Nephron progenitor cell (in vitro differentiated cells): Measurements from ENCODE around the gene SLC15A3.
"Not testable (repeated sequence)": the region's sequence is repeated elsewhere in the genome, so short reads cannot be mapped to it uniquely, and the experiment has no call there.

Source experiments
- DNase-seq: peaks from one replicate; pipeline ENCODE4 v3.0.0; 2021
- H3K27ac Mint-ChIP-seq: 2 replicates; pipeline ENCODE4 v1.8.0; 2021; ENCODE audit warnings: mild to moderate bottlenecking, moderate library complexity, mixed read lengths
- H3K27me3 Mint-ChIP-seq: 2 replicates; pipeline ENCODE4 v1.8.0; 2021; ENCODE audit warnings: mild to moderate bottlenecking, low read depth, mixed read lengths; ENCODE audit not compliant: poor library complexity
- H3K36me3 Mint-ChIP-seq: 2 replicates; pipeline ENCODE4 v1.8.0; 2021; ENCODE audit warnings: low read depth, mixed read lengths
- H3K4me1 Mint-ChIP-seq: 2 replicates; pipeline ENCODE4 v1.8.0; 2021; ENCODE audit warnings: mixed read lengths
- H3K4me3 Mint-ChIP-seq: 2 replicates; pipeline ENCODE4 v1.8.0; 2021; ENCODE audit warnings: mild to moderate bottlenecking, moderate library complexity, mixed read lengths
- H3K9me3 Mint-ChIP-seq: 2 replicates; pipeline ENCODE4 v1.8.0; 2021; ENCODE audit warnings: mild to moderate bottlenecking, moderate library complexity, mixed read lengths
- CTCF ChIP-seq: fragments of 200-600 bp; sonication (generic); IDR thresholded peaks from 2 replicates; pipeline ENCODE4 v1.5.0; 2021; ENCODE audit warnings: antibody characterized with exemption

Gene SLC15A3

GRCh38 chr11:60978546-60979380 lies 26.8 kb upstream of the SLC15A3 start:
- no peaks in the 10 kb centered on the region for H3K9me3 Mint-ChIP-seq
- H3K27me3 Mint-ChIP-seq: peaks cover 8% of the 10 kb centered on the region
- H3K4me3 Mint-ChIP-seq: no peak overlapping the region
- H3K4me1 Mint-ChIP-seq: peaks cover 33% of the 10 kb centered on the region
- H3K27ac Mint-ChIP-seq: no peak overlapping the region
- TF ChIP-seq CTCF: no peak
- H3K36me3 Mint-ChIP-seq: no peaks in the 10 kb centered on the region
- no peak for DNase-seq

GRCh38 chr11:60977836-60978235 lies 25.9 kb upstream of the SLC15A3 start:
- Mint-ChIP-seq H3K4me1 (peaks cover 26% of the 10 kb centered on the region), H3K4me3 (no peak overlapping the region), H3K27ac (no peak overlapping the region), H3K36me3 (no peaks in the 10 kb centered on the region), H3K9me3 (no peaks in the 10 kb centered on the region), H3K27me3 (peaks cover 3% of the 10 kb centered on the region)
- no peak for TF ChIP-seq CTCF
- DNase-seq: no peak

GRCh38 chr11:60977224-60977623 lies 25.2 kb upstream of the SLC15A3 start:
- DNase-seq: no peak
- Mint-ChIP-seq H3K36me3 (no peaks in the 10 kb centered on the region), H3K27ac (no peak overlapping the region), H3K27me3 (peaks cover 6% of the 10 kb centered on the region), H3K4me3 (no peak overlapping the region), H3K9me3 (no peaks in the 10 kb centered on the region), H3K4me1 (peaks cover 20% of the 10 kb centered on the region)
- no peak for TF ChIP-seq CTCF

- H3K4me3 Mint-ChIP-seq: no peak overlapping the region
- DNase-seq: no peak
- no peak overlapping the region for H3K27ac Mint-ChIP-seq
Measured at GRCh38 chr11:60974726-60975125, 22.8 kb upstream of the SLC15A3 start.

GRCh38 chr11:60974316-60974715 lies 22.3 kb upstream of the SLC15A3 start:
- Mint-ChIP-seq H3K9me3 (peaks cover 11% of the 10 kb centered on the region), H3K4me1 (peaks cover 21% of the 10 kb centered on the region)
- not testable (repeated sequence) for H3K36me3 Mint-ChIP-seq, DNase-seq, H3K4me3 Mint-ChIP-seq, H3K27ac Mint-ChIP-seq, H3K27me3 Mint-ChIP-seq

More at GRCh38 chr11:60974726-60975125, 22.8 kb upstream of the SLC15A3 start:
- TF ChIP-seq CTCF: no peak
- peaks cover 7% of the 10 kb centered on the region for H3K9me3 Mint-ChIP-seq
- peaks cover 4% of the 10 kb centered on the region for H3K27me3 Mint-ChIP-seq
- H3K4me1 Mint-ChIP-seq: peaks cover 21% of the 10 kb centered on the region
- peaks cover under 1% of the 10 kb centered on the region for H3K36me3 Mint-ChIP-seq

- no peak overlapping the region for H3K4me3 Mint-ChIP-seq
- H3K36me3 Mint-ChIP-seq: peaks cover 8% of the 10 kb centered on the region
- H3K4me1 Mint-ChIP-seq: peaks cover 21% of the 10 kb centered on the region
- no peak for DNase-seq
- H3K27me3 Mint-ChIP-seq: peaks cover 6% of the 10 kb centered on the region
- peaks cover 17% of the 10 kb centered on the region for H3K9me3 Mint-ChIP-seq
- no peak overlapping the region for H3K27ac Mint-ChIP-seq
- TF ChIP-seq CTCF: no peak
Measured at GRCh38 chr11:60973699-60974098, 21.7 kb upstream of the SLC15A3 start.
